ENCODE data around the gene SRPK1.

The SRPK1 gene

GRCh38 chr6:35787266-35788218 lies 133.4 kb downstream of the SRPK1 start:
- DNase-seq (ENCODE audit: low read depth in 1 of 2, low spot score in 1 of 2), result no peak
- Histone ChIP-seq H3K4me3 (replicated peaks; ENCODE audit: insufficient read depth, low read length) (no peak overlapping the region), H3K27ac (replicated peaks) (no peak overlapping the region), H3K27me3 (ENCODE audit: insufficient read depth, poor library complexity, severe bottlenecking) (peaks cover 33% of the 10 kb centered on the region)
- TF ChIP-seq REST (IDR thresholded peaks at IDR 0.05; ENCODE audit: insufficient replicate concordance, low read depth) (no peak), SPI1 (IDR thresholded peaks at IDR 0.05; ENCODE audit: borderline replicate concordance, low read depth) (no peak), POLR2AphosphoS5 (IDR thresholded peaks at IDR 0.05; ENCODE audit: low read depth) (no peak), GABPA (IDR thresholded peaks at IDR 0.05; ENCODE audit: low read depth) (no peak), CTCF (IDR thresholded peaks at IDR 0.05; ENCODE audit: insufficient read depth, low read length) (no peak)

- DNase-seq (ENCODE audit: low read depth in 1 of 2, low spot score in 1 of 2), result no peak
- no peak for TF ChIP-seq CTCF (IDR thresholded peaks at IDR 0.05; ENCODE audit: insufficient read depth, low read length)
- no peak for TF ChIP-seq POLR2AphosphoS5 (IDR thresholded peaks at IDR 0.05; ENCODE audit: low read depth)
- no peak for TF ChIP-seq REST (IDR thresholded peaks at IDR 0.05; ENCODE audit: insufficient replicate concordance, low read depth)
- no peak for TF ChIP-seq SPI1 (IDR thresholded peaks at IDR 0.05; ENCODE audit: borderline replicate concordance, low read depth)
- no peak for TF ChIP-seq GABPA (IDR thresholded peaks at IDR 0.05; ENCODE audit: low read depth)
- Histone ChIP-seq H3K27ac (replicated peaks) (no peak overlapping the region), H3K4me3 (replicated peaks; ENCODE audit: insufficient read depth, low read length) (no peak overlapping the region), H3K27me3 (ENCODE audit: insufficient read depth, poor library complexity, severe bottlenecking) (peaks cover 32% of the 10 kb centered on the region)
Measured at GRCh38 chr6:35786810-35787209, 134.1 kb downstream of the SRPK1 start.

GRCh38 chr6:35786272-35786671 lies 134.6 kb downstream of the SRPK1 start:
- no peak overlapping the region for H3K27ac ChIP-seq (replicated peaks)
- no peak for DNase-seq (ENCODE audit: low read depth in 1 of 2, low spot score in 1 of 2)
- no peak for TF ChIP-seq CTCF (IDR thresholded peaks at IDR 0.05; ENCODE audit: insufficient read depth, low read length)
- no peak for TF ChIP-seq SPI1 (IDR thresholded peaks at IDR 0.05; ENCODE audit: borderline replicate concordance, low read depth)
- no peak for TF ChIP-seq GABPA (IDR thresholded peaks at IDR 0.05; ENCODE audit: low read depth)
- TF ChIP-seq REST (IDR thresholded peaks at IDR 0.05; ENCODE audit: insufficient replicate concordance, low read depth), result no peak
- no peak for TF ChIP-seq POLR2AphosphoS5 (IDR thresholded peaks at IDR 0.05; ENCODE audit: low read depth)
- no peak overlapping the region for H3K4me3 ChIP-seq (replicated peaks; ENCODE audit: insufficient read depth, low read length)
- H3K27me3 ChIP-seq (ENCODE audit: insufficient read depth, poor library complexity, severe bottlenecking), result peaks cover 32% of the 10 kb centered on the region
